Measurements from ENCODE around the gene DTL. TPM values are rescaled to one million over a fixed set of nuclear protein-coding genes. Genes with fewer than 3 reads are reported as not detected.

DTL gene
- polyA plus RNA-seq, 1 of the 3 experiments (the other 2 are of a cell fraction), result 9.3 TPM

GRCh38 chr1:212118872-212119260 is 83.3 kb downstream of the DTL start:
- TF ChIP-seq CHD2 (IDR thresholded peaks at IDR 0.05; ENCODE audit: low read length, partially characterized antibody) (no peak), USF2 (IDR thresholded peaks at IDR 0.05; ENCODE audit: borderline replicate concordance, low read depth, low read length) (no peak), SMC3 (IDR thresholded peaks at IDR 0.05; ENCODE audit: low read depth, low read length) (no peak), RFX5 (IDR thresholded peaks at IDR 0.05; ENCODE audit: low read length) (no peak), FOXM1 (IDR thresholded peaks at IDR 0.05; ENCODE audit: low read depth) (no peak), YY1 (IDR thresholded peaks at IDR 0.05; ENCODE audit: low read depth) (no peak), RAD21 (IDR thresholded peaks at IDR 0.05; ENCODE audit: low read length) (no peak), NFIC (IDR thresholded peaks at IDR 0.05; ENCODE audit: borderline replicate concordance) (no peak), TAF1 (IDR thresholded peaks at IDR 0.05; ENCODE audit: borderline replicate concordance, low read depth, low read length) (no peak), EP300 (IDR thresholded peaks at IDR 0.05; ENCODE audit: borderline replicate concordance in 1 of 2, low read depth in 1 of 2, low read length in 1 of 2) (no peak), JUND (IDR thresholded peaks at IDR 0.05) (no peak), TCF12 (IDR thresholded peaks at IDR 0.05) (no peak), MXI1 (IDR thresholded peaks at IDR 0.05; ENCODE audit: low read depth, low read length) (no peak), CTCF (IDR thresholded peaks at IDR 0.05) (no peak), POLR2AphosphoS5 (IDR thresholded peaks at IDR 0.05; ENCODE audit: low read depth, low read length) (no peak), FOXJ3 (CRISPR knock-in tag; IDR thresholded peaks at IDR 0.05) (no peak), GABPA (IDR thresholded peaks at IDR 0.05; ENCODE audit: low read depth) (no peak)
- Histone ChIP-seq H3K27me3 (ENCODE audit: insufficient read depth) (no peaks in the 10 kb centered on the region), H3K4me3 (ENCODE audit: low read depth in 2 of 2, low read length in 1 of 2) (no peak overlapping the region), H4K20me1 (ENCODE audit: insufficient read depth) (no peaks in the 10 kb centered on the region), H2AFZ (ENCODE audit: low read depth) (no peak overlapping the region), H3K9ac (no peak overlapping the region), H3K4me1 (ENCODE audit: control insufficient read depth in 1 of 2, insufficient read depth in 2 of 2, low read depth in 1 of 2, low read length in 1 of 2) (peaks cover 0 to 2% of the 10 kb centered on the region in 2 experiments; a peak in 1 of 4 replicates), H3K4me2 (no peak overlapping the region), H3K79me2 (ENCODE audit: insufficient read depth) (no peaks in the 10 kb centered on the region), H3K27ac (ENCODE audit: low read depth in 2 of 2, low read length in 1 of 2) (no peak overlapping the region), H3K36me3 (replicated peaks in 1 of 2; ENCODE audit: control insufficient read depth in 1 of 2, insufficient read depth in 2 of 2, low read length in 1 of 2) (no peaks in the 10 kb centered on the region), H3F3A (replicated peaks; ENCODE audit: insufficient read depth) (no peaks in the 10 kb centered on the region), H3K9me2 (no peaks in the 10 kb centered on the region), H3K9me3 (no peaks in the 10 kb centered on the region)
- no peak for DNase-seq
- 95% methylated on average over 2 of the region's 2 CpGs for WGBS (ENCODE audit: low lambda C conversion rate)
- ChIA-PET POLR2A (interaction anchor here (1.2 kb wide), 1 partner anchor 9 kb away, joined by 3 read pairs; no protein-coding TSS in a partner anchor), CTCF (interaction anchor here (0.8 to 1.6 kb wide), 3 partner anchors 8 to 48 kb away, joined by 3 to 5 read pairs (median 3); no protein-coding TSS in a partner anchor)

- no peaks in the 10 kb centered on the region for H4K20me1 ChIP-seq (ENCODE audit: insufficient read depth)
- H3K9ac ChIP-seq, result no peak overlapping the region
- WGBS (ENCODE audit: low lambda C conversion rate), result 100% methylated on average over 3 of the region's 5 CpGs
- H3K36me3 ChIP-seq (replicated peaks in 1 of 2; ENCODE audit: control insufficient read depth in 1 of 2, insufficient read depth in 2 of 2, low read length in 1 of 2), result no peaks in the 10 kb centered on the region
- ChIA-PET POLR2A (interaction anchor here (1.2 kb wide), 1 partner anchor 9 kb away, joined by 3 read pairs; no protein-coding TSS in a partner anchor), CTCF (interaction anchor here (0.8 to 1.6 kb wide), 3 partner anchors 8 to 49 kb away, joined by 3 to 5 read pairs (median 3); no protein-coding TSS in a partner anchor)
- H3K27me3 ChIP-seq (ENCODE audit: insufficient read depth), result no peaks in the 10 kb centered on the region
- H3K4me2 ChIP-seq, result no peak overlapping the region
- H2AFZ ChIP-seq (ENCODE audit: low read depth), result no peak overlapping the region
- no peak overlapping the region for H3K4me3 ChIP-seq (ENCODE audit: low read depth in 2 of 2, low read length in 1 of 2)
- no peaks in the 10 kb centered on the region for H3K9me3 ChIP-seq
- DNase-seq, result no peak
- no peaks in the 10 kb centered on the region for H3F3A ChIP-seq (replicated peaks; ENCODE audit: insufficient read depth)
- no peaks in the 10 kb centered on the region for H3K9me2 ChIP-seq
- TF ChIP-seq YY1 (IDR thresholded peaks at IDR 0.05; ENCODE audit: low read depth), result no peak
- no peak for TF ChIP-seq POLR2AphosphoS5 (IDR thresholded peaks at IDR 0.05; ENCODE audit: low read depth, low read length)
- TF ChIP-seq, protein P1, sequence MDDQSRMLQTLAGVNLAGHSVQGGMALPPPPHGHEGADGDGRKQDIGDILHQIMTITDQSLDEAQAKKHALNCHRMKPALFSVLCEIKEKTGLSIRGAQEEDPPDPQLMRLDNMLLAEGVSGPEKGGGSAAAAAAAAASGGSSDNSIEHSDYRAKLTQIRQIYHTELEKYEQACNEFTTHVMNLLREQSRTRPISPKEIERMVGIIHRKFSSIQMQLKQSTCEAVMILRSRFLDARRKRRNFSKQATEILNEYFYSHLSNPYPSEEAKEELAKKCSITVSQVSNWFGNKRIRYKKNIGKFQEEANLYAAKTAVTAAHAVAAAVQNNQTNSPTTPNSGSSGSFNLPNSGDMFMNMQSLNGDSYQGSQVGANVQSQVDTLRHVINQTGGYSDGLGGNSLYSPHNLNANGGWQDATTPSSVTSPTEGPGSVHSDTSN (IDR thresholded peaks at IDR 0.05), result no peak
- TF ChIP-seq CTCF (IDR thresholded peaks at IDR 0.05), result no peak
- TF ChIP-seq TCF12 (IDR thresholded peaks at IDR 0.05), result no peak
- TF ChIP-seq, protein P2, sequence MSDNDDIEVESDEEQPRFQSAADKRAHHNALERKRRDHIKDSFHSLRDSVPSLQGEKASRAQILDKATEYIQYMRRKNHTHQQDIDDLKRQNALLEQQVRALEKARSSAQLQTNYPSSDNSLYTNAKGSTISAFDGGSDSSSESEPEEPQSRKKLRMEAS (IDR thresholded peaks at IDR 0.05; ENCODE audit: low read depth), result no peak
- H3K27ac ChIP-seq (ENCODE audit: low read depth in 2 of 2, low read length in 1 of 2), result no peak overlapping the region
- no peaks in the 10 kb centered on the region for H3K79me2 ChIP-seq (ENCODE audit: insufficient read depth)
- H3K4me1 ChIP-seq (ENCODE audit: control insufficient read depth in 1 of 2, insufficient read depth in 2 of 2, low read depth in 1 of 2, low read length in 1 of 2), result peaks cover 0 to 2% of the 10 kb centered on the region in 2 experiments; a peak in 1 of 4 replicates
Measured at GRCh38 chr1:212119397-212119837, 83.9 kb downstream of the DTL start.

All from SK-N-SH (cell line).